HG02943 (cell line): ENCODE results near the gene COQ10B.
A peak's percentile ranks its signal among the peaks of the same experiment; 100 is the strongest.
"Not testable (repeated sequence)": the region's sequence is repeated elsewhere in the genome, so short reads cannot be mapped to it uniquely, and the experiment has no call there.

ENCODE experiments used
- ATAC-seq: cut with Tn5 transposase; IDR thresholded peaks from one replicate; pipeline ENCODE4 v1.9.1; 2021; ENCODE audit warnings: mild to moderate bottlenecking, low read depth, moderate library complexity; ENCODE audit not compliant: unreplicated experiment

Gene COQ10B

GRCh38 chr2:197453123-197453913, at the start of gene COQ10B:
TSS of gene COQ10B (plus strand) at chr2:197453552. CDS start at chr2:197453561, 9 bp downstream.
- peak; percentile 97 for ATAC-seq

- ATAC-seq = no peak
Measured at GRCh38 chr2:197405582-197405981, 47.8 kb upstream of the COQ10B start.

GRCh38 chr2:197414039-197414438, 39.3 kb upstream of the COQ10B start:
- ATAC-seq = no peak

- no peak for ATAC-seq
Measured at GRCh38 chr2:197414515-197414914, 38.8 kb upstream of the COQ10B start.

GRCh38 chr2:197416268-197416667, 37.1 kb upstream of the COQ10B start:
- no peak for ATAC-seq

GRCh38 chr2:197419438-197419837, 33.9 kb upstream of the COQ10B start:
- no peak for ATAC-seq

GRCh38 chr2:197423307-197423706, 30.0 kb upstream of the COQ10B start:
- no peak for ATAC-seq

GRCh38 chr2:197425550-197425949, 27.8 kb upstream of the COQ10B start:
- ATAC-seq = no peak

- ATAC-seq = no peak
Measured at GRCh38 chr2:197426723-197427603, 26.4 kb upstream of the COQ10B start.

- no peak for ATAC-seq
Measured at GRCh38 chr2:197427986-197428385, 25.4 kb upstream of the COQ10B start.

- ATAC-seq = no peak
Measured at GRCh38 chr2:197431858-197432257, 21.5 kb upstream of the COQ10B start.

- ATAC-seq = not testable (repeated sequence)
Measured at GRCh38 chr2:197432527-197432926, 20.8 kb upstream of the COQ10B start.

GRCh38 chr2:197433780-197434438, 19.4 kb upstream of the COQ10B start:
- no peak for ATAC-seq

- peak; percentile 97 for ATAC-seq
Measured at GRCh38 chr2:197434541-197435513, 18.5 kb upstream of the COQ10B start, which contains the start of gene SF3B1. TSS of gene SF3B1 (minus strand) at chr2:197435028. CDS start at chr2:197434999, 29 bp downstream.

- peak; percentile 6 for ATAC-seq
Measured at GRCh38 chr2:197435598-197436420, 17.5 kb upstream of the COQ10B start.

- ATAC-seq = no peak
Measured at GRCh38 chr2:197437380-197437779, 16.0 kb upstream of the COQ10B start.

GRCh38 chr2:197442857-197443256, 10.5 kb upstream of the COQ10B start:
- no peak for ATAC-seq

- ATAC-seq = no peak
Measured at GRCh38 chr2:197445746-197446145, 7.6 kb upstream of the COQ10B start.

GRCh38 chr2:197446844-197447243, 6.5 kb upstream of the COQ10B start:
- ATAC-seq = no peak
